GM06990 (cell line): Measurements from ENCODE around the gene SLC18B1.

ENCODE experiments used
- DNase-seq: peaks from one replicate; pipeline ENCODE4 v3.0.0-alpha.2; 2011; ENCODE audit not compliant: insufficient read length; ENCODE audit errors: extremely low read depth
- H3K27me3 ChIP-seq: replicated peaks from 2 replicates; pipeline ENCODE4 v1.6.0; 2011; ENCODE audit warnings: low read length; ENCODE audit not compliant: control insufficient read depth, insufficient read depth
- H3K36me3 ChIP-seq: 2 replicates; pipeline ENCODE4 v1.5.1; 2011; ENCODE audit warnings: low read length; ENCODE audit not compliant: control insufficient read depth, insufficient read depth
- H3K4me3 ChIP-seq: replicated peaks from 2 replicates; pipeline ENCODE4 v1.5.1; 2011; ENCODE audit warnings: low read depth, mild to moderate bottlenecking, control low read depth, low read length
- CTCF ChIP-seq: IDR thresholded peaks from 2 replicates; pipeline ENCODE4 v1.5.1; 2011; ENCODE audit warnings: low read length, control low read depth, mild to moderate bottlenecking, inconsistent platforms; ENCODE audit not compliant: insufficient read depth, poor library complexity, severe bottlenecking

Gene SLC18B1

GRCh38 chr6:132805548-132805947, 7.1 kb upstream of the SLC18B1 start:
- H3K36me3 ChIP-seq: no peaks in the 10 kb centered on the region
- TF ChIP-seq CTCF: no peak
- DNase-seq: no peak
- no peak overlapping the region for H3K4me3 ChIP-seq
- H3K27me3 ChIP-seq: no peaks in the 10 kb centered on the region; the same call in 1 of the 2 replicates

DNA sequence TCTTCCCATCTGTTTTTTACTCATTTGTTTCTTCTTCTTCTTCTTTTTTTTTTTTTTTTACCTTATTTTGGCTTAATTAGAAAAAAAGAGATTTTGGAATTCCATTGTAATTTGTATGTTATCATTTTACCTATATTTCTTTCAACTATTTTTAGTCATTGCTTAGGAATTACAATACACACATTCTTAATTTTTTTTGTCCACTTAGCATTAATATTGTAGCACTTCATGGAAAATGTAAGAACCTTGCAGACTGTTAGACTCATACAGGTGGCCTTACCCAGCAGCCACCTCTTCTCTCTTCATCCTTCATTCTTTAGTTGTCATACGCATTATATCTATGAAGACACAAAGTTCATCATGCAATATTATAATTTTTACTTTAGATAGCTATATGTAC, 5.8 kb upstream of the SLC18B1 start:
- H3K4me3 ChIP-seq: no peak overlapping the region
- H3K36me3 ChIP-seq: no peaks in the 10 kb centered on the region
- no peak for TF ChIP-seq CTCF
- DNase-seq: no peak
- H3K27me3 ChIP-seq: no peaks in the 10 kb centered on the region; the same call in 1 of the 2 replicates

DNA sequence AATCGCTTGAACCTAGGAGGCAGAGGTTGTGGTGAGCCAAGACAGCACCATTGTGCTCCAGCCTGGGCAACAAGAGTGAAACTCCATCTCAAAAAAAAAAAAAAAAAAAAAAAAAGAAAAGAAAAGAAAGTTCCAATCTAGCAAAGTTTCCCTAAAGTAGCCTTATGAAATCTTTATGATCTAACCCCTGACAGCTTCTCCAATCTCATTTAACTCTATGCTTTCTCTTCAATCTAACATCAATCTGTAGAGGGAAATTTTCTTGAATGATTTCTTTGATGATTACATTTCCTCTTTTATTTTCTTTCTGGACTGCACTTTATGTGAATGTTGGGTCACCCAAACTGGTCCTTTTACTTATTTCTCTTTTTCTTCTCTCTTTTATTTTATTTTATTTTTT, 2.2 kb upstream of the SLC18B1 start:
- no peak for DNase-seq
- no peak for TF ChIP-seq CTCF
- Histone ChIP-seq H3K36me3 (no peaks in the 10 kb centered on the region), H3K27me3 (no peaks in the 10 kb centered on the region), H3K4me3 (no peak overlapping the region)

DNA sequence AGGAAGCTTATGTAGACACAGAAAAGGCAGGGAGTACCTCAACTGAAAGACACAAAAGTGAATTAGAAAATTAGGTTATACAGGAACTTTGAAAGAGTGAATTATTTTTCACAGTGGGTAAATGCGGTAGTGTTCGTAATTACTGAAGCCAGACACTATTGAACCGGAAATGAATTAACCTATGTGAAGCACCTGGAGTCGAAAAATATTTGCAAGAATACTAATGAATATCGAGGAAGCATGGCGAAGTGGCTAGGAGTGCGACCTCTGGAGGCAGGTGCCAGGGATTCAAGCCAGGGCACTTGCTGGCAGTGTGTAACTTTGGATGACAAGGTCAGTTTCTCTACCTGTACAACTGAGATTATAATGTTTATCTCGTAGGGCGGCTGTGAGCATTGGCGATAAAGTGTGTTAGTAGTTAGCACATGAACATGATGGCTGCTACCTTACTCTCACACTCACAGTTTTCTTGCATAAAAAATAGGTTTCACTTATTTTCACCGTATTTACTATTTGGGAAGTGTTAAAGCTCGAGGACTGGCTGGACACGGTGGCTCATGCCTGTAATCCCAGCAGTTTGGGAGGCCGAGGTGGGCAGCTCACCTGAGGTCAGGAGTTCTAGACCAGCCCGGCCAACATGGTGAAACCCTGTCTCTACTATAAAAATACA, 567 bp upstream of the SLC18B1 start:
- peak; percentile 63 for DNase-seq
- Histone ChIP-seq H3K4me3 (peak overlapping the region; percentile 71), H3K36me3 (no peaks in the 10 kb centered on the region), H3K27me3 (no peaks in the 10 kb centered on the region)
- peak; percentile 87 for TF ChIP-seq CTCF

GRCh38 chr6:132795461-132795860, 3.0 kb downstream of the SLC18B1 start:
- no peaks in the 10 kb centered on the region for H3K36me3 ChIP-seq
- H3K4me3 ChIP-seq: no peak overlapping the region
- no peak for DNase-seq
- no peaks in the 10 kb centered on the region for H3K27me3 ChIP-seq
- no peak for TF ChIP-seq CTCF

- no peak for DNase-seq
- TF ChIP-seq CTCF: no peak
- no peaks in the 10 kb centered on the region for H3K36me3 ChIP-seq
- no peak overlapping the region for H3K4me3 ChIP-seq
- H3K27me3 ChIP-seq: no peaks in the 10 kb centered on the region
Measured at GRCh38 chr6:132792510-132792909, 5.9 kb downstream of the SLC18B1 start.
